ENCODE measurements around the gene PDAP1. TPM values are rescaled to one million over a fixed set of nuclear protein-coding genes. Genes with fewer than 3 reads are reported as not detected.

Gene PDAP1
- total and polyA plus RNA-seq, 2 of the 13 experiments (the other 11 are each of a cell fraction or from before 2014, with no cell fraction given) = 13.0 to 100 TPM

- TF ChIP-seq NFYB (CRISPR knock-in tag; IDR thresholded peaks at IDR 0.05) (no peak), ZKSCAN8 (CRISPR knock-in tag; IDR thresholded peaks at IDR 0.05; ENCODE audit: borderline replicate concordance) (no peak), ZZZ3 (CRISPR knock-in tag; IDR thresholded peaks at IDR 0.05; ENCODE audit: borderline replicate concordance) (no peak), CBX1 (IDR thresholded peaks at IDR 0.05; ENCODE audit: low read depth) (no peak)
Observed at GRCh38 chr7:99457650-99458493, 49.5 kb upstream of the PDAP1 start (continued).

GRCh38 chr7:99457050-99457649, 48.8 kb upstream of the PDAP1 start:
- in situ Hi-C loops (cut with HindIII; ENCODE audit: extremely low pct_ligation_motif_present, low pct_unique_long_range_greater_than_20kb) = no loop called here
- ChIA-PET CTCF (ENCODE audit: low intra/inter-chr PET ratio, low total read pairs) (no interaction called here), POLR2A (interaction anchor here (3.8 kb wide), 1 partner anchor 8 kb away, joined by 16 read pairs; the partner anchor contains the start of gene ATP5MF)
- H2AFZ ChIP-seq (ENCODE audit: low read length) = no peak overlapping the region
- no peak overlapping the region for H3K27ac ChIP-seq (ENCODE audit: extremely low read length, insufficient read depth, low read length)
- no TSS peak for BruUV-seq (replicated peaks)
- H3K9me3 ChIP-seq (ENCODE audit: low read length) = no peaks in the 10 kb centered on the region
- H4K20me1 ChIP-seq (ENCODE audit: insufficient read depth, low read length) = peaks cover 45% of the 10 kb centered on the region
- peaks cover 38% of the 10 kb centered on the region for H3K79me2 ChIP-seq (ENCODE audit: insufficient read depth, low read length)
- TF ChIP-seq POLR2G (IDR thresholded peaks at IDR 0.05; ENCODE audit: low read depth, low read length) (peak; percentile 16; the same call in 1 of the 2 replicates), CREM (IDR thresholded peaks at IDR 0.05) (no peak), CREM (CRISPR knock-in tag; IDR thresholded peaks at IDR 0.05) (no peak), ZNF512B (CRISPR knock-in tag; IDR thresholded peaks at IDR 0.05; ENCODE audit: borderline replicate concordance) (no peak), RBM39 (IDR thresholded peaks at IDR 0.05; ENCODE audit: low read depth, low read length, poor library complexity, severe bottlenecking) (peak; percentile 9)
- peaks cover 19% of the 10 kb centered on the region for H3K4me1 ChIP-seq (ENCODE audit: insufficient read depth, low read length)
- 94% methylated on average over 5 of the region's 6 CpGs for WGBS (ENCODE audit: low lambda C conversion rate)
- no peak overlapping the region for H3K9ac ChIP-seq (ENCODE audit: insufficient read depth, low read depth, low read length)
- ATAC-seq = no peak
- peaks cover 22 to 90% of the 10 kb centered on the region in 2 experiments for H3K36me3 ChIP-seq (replicated peaks in 1 of 2; ENCODE audit: control insufficient read depth in 1 of 2, insufficient read depth in 2 of 2, low read length in 2 of 2)
- H3K4me3 ChIP-seq (replicated peaks in 1 of 3; ENCODE audit: insufficient read depth in 1 of 3, low read depth in 2 of 3, low read length in 3 of 3) = no peak overlapping the region
- no peaks in the 10 kb centered on the region for H3K27me3 ChIP-seq (ENCODE audit: control insufficient read depth in 1 of 2, insufficient read depth in 2 of 2, low read length in 2 of 2)
- DNase-seq (ENCODE audit: low spot score) = no peak
- no peak for FAIRE-seq
- intact Hi-C loops (cut with micrococcal nuclease; ENCODE audit: unreplicated experiment) = no loop called here
- H3K4me2 ChIP-seq (ENCODE audit: low read depth, low read length) = no peak overlapping the region
